Natural killer cell (primary cell): ENCODE data around the gene LYRM9. TPM values are rescaled to one million over a fixed set of nuclear protein-coding genes. Genes with fewer than 3 reads are reported as not detected.

ENCODE experiments used
- ATAC-seq, 3 donors: fragments of 150-1000 bp in 2 of 3; fragments of 200-7000 bp in 1 of 3; cut with Tn5 transposase; 1 replicate in 1 of 3; 2 replicates in 2 of 3; pipeline ENCODE4 v1.10.0; 2021; ENCODE audit warnings: mild to moderate bottlenecking in 2 of 3, moderate library complexity in 2 of 3
- DNase-seq, 2 donors: peaks; one replicate each; pipeline versions ENCODE4 v3.0.0 to v3.0.0-alpha.2; 2013 to 2021; ENCODE audit warnings: mixed read lengths in 1 of 2
- H3K27ac ChIP-seq: one replicate; pipeline ENCODE4 v1.5.1; 2013; ENCODE audit warnings: mild to moderate bottlenecking, low read length
- H3K27me3 ChIP-seq: one replicate; pipeline ENCODE4 v1.6.1; 2013; ENCODE audit warnings: low read length; ENCODE audit not compliant: control insufficient read depth, insufficient read depth
- H3K36me3 ChIP-seq: one replicate; pipeline ENCODE4 v1.6.1; 2013; ENCODE audit warnings: low read length; ENCODE audit not compliant: control insufficient read depth, insufficient read depth
- H3K4me1 ChIP-seq: one replicate; pipeline ENCODE4 v1.6.1; 2013; ENCODE audit warnings: low read length; ENCODE audit not compliant: control insufficient read depth, insufficient read depth
- H3K4me3 ChIP-seq: one replicate; pipeline ENCODE4 v1.5.1; 2013; ENCODE audit warnings: low read length
- H3K9me3 ChIP-seq: one replicate; pipeline ENCODE4 v1.6.1; 2013; ENCODE audit warnings: low read length; ENCODE audit not compliant: control insufficient read depth, insufficient read depth
- H3K27ac Mint-ChIP-seq, 2 donors: one replicate each; pipeline ENCODE4 v1.8.0; 2022; ENCODE audit warnings: mild to moderate bottlenecking in 2 of 2, mixed read lengths in 2 of 2, moderate library complexity in 1 of 2
- H3K27me3 Mint-ChIP-seq, 2 donors: one replicate each; pipeline ENCODE4 v1.8.0; 2022; ENCODE audit warnings: low read depth in 2 of 2, mixed read lengths in 2 of 2
- H3K36me3 Mint-ChIP-seq: one replicate; pipeline ENCODE4 v1.8.0; 2022; ENCODE audit warnings: mixed read lengths
- H3K4me1 Mint-ChIP-seq, 2 donors: one replicate each; pipeline ENCODE4 v1.8.0; 2022; ENCODE audit warnings: mixed read lengths in 2 of 2
- H3K4me3 Mint-ChIP-seq: one replicate; pipeline ENCODE4 v1.8.0; 2022; ENCODE audit warnings: mild to moderate bottlenecking, moderate library complexity, mixed read lengths
- H3K9me3 Mint-ChIP-seq, 2 donors: one replicate each; pipeline ENCODE4 v1.8.0; 2022; ENCODE audit warnings: mixed read lengths in 2 of 2
- WGBS: methylation state at CpG from one replicate; pipeline ENCODE4 v1.1.7; 2013; ENCODE audit warnings: missing lambda C conversion rate; ENCODE audit not compliant: insufficient coverage; 5-methylcytosine and 5-hydroxymethylcytosine counted together
- intact Hi-C: fragments of 100-400 bp; cut with micrococcal nuclease; formaldehyde crosslinking; loops from one replicate; pipeline ENCODE4 v1.14.2; 2022
- total RNA-seq, 4 donors: library from RNA; stranded (reverse); fragments of 120-200 nt in 1 of 4; gene quantifications; one replicate each; pipeline versions ENCODE4 v1.2.3 to v1.2.4, GENCODE V29; 2013 to 2022
- TF ChIP-seq, protein P1 (sequence below): fragments of 200-600 bp; IDR thresholded peaks from one replicate; pipeline ENCODE4 v1.8.0; 2022; ENCODE audit warnings: antibody characterized with exemption

The LYRM9 gene
- total RNA-seq, 3 donors from 2014 or later (not counting 1 experiment from before 2014, with no cell fraction given): 7.8 to 13.0 (median 9.3) TPM

DNA sequence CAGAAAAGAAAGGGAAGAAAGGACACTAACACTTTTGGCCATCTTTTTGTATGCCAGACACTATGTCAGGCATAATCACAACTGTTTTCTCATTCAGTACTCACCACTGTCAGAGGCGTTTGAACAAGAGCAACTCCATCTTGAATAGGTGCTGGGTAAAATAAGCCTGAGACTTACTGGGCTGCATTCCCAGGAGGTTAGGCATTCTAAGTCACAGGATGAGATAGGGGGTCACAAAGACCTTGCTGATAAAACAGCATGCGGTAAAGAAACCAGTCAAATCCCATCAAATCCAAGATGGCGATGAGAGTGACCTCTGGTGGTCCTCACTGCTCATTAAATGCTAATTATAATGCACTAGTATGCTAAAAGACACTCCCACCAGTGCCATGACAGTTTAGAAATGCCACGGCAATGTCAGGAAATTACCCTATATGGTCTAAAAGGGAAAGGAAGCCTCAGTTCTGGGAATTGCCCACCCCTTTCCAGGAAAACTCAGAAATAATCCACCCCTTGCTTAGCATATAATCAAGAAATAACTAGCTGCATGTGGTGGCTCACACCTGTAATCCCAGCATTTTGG, 14.9 kb upstream of the LYRM9 start:
- DNase-seq: no peak
- no peak for ATAC-seq
- Mint-ChIP-seq H3K4me1 (no peaks in the 10 kb centered on the region), H3K27me3 (peaks cover 15 to 23% of the 10 kb centered on the region in 2 donors), H3K9me3 (peaks cover 0 to 2% of the 10 kb centered on the region in 2 donors), H3K27ac (no peak overlapping the region), H3K36me3 (no peaks in the 10 kb centered on the region), H3K4me3 (no peak overlapping the region)
- no peak overlapping the region for H3K27ac ChIP-seq
- H3K36me3 ChIP-seq: no peaks in the 10 kb centered on the region
- no peaks in the 10 kb centered on the region for H3K9me3 ChIP-seq
- 84% methylated on average over 4 of the region's 4 CpGs for WGBS
- TF ChIP-seq, protein P1, sequence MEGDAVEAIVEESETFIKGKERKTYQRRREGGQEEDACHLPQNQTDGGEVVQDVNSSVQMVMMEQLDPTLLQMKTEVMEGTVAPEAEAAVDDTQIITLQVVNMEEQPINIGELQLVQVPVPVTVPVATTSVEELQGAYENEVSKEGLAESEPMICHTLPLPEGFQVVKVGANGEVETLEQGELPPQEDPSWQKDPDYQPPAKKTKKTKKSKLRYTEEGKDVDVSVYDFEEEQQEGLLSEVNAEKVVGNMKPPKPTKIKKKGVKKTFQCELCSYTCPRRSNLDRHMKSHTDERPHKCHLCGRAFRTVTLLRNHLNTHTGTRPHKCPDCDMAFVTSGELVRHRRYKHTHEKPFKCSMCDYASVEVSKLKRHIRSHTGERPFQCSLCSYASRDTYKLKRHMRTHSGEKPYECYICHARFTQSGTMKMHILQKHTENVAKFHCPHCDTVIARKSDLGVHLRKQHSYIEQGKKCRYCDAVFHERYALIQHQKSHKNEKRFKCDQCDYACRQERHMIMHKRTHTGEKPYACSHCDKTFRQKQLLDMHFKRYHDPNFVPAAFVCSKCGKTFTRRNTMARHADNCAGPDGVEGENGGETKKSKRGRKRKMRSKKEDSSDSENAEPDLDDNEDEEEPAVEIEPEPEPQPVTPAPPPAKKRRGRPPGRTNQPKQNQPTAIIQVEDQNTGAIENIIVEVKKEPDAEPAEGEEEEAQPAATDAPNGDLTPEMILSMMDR: no peak
- intact Hi-C loops: no loop called here
- H3K4me1 ChIP-seq: no peaks in the 10 kb centered on the region
- H3K27me3 ChIP-seq: no peaks in the 10 kb centered on the region
- H3K4me3 ChIP-seq: no peak overlapping the region

DNA sequence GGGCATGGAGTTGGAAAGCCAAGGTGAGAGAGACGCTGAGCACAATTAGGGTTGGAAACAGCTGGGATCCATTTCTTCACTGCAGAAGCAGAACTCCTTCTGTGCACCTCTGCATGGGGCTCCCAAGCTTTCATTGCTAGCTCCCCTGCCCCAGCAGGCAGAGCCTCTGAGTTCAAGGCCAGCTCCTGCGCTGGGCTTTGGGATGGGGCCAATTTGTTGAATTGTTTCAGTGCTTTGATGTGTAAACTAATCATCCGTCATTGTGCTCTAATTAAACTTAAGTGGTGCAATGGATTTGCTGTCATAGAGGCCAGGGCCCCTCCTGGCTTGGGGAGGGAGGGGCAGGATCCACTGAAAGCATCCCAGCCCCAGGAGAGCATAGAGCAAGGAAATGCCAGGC, 13.5 kb upstream of the LYRM9 start:
- no peaks in the 10 kb centered on the region for H3K9me3 ChIP-seq
- H3K4me1 Mint-ChIP-seq: no peaks in the 10 kb centered on the region
- intact Hi-C loops: no loop called here
- ATAC-seq (no peak), DNase-seq (no peak)
- TF ChIP-seq, protein P1: no peak
- peaks cover 12 to 23% of the 10 kb centered on the region in 2 donors for H3K27me3 Mint-ChIP-seq
- peaks cover 3% of the 10 kb centered on the region for H3K27me3 ChIP-seq
- no peaks in the 10 kb centered on the region for H3K36me3 Mint-ChIP-seq
- H3K9me3 Mint-ChIP-seq: no peaks in the 10 kb centered on the region
- H3K4me3 Mint-ChIP-seq: no peak overlapping the region
- H3K27ac Mint-ChIP-seq: no peak overlapping the region
- H3K36me3 ChIP-seq: no peaks in the 10 kb centered on the region
- no peak overlapping the region for H3K4me3 ChIP-seq
- H3K4me1 ChIP-seq: no peaks in the 10 kb centered on the region
- WGBS: 86% methylated on average over 3 of the region's 3 CpGs
- no peak overlapping the region for H3K27ac ChIP-seq

DNA sequence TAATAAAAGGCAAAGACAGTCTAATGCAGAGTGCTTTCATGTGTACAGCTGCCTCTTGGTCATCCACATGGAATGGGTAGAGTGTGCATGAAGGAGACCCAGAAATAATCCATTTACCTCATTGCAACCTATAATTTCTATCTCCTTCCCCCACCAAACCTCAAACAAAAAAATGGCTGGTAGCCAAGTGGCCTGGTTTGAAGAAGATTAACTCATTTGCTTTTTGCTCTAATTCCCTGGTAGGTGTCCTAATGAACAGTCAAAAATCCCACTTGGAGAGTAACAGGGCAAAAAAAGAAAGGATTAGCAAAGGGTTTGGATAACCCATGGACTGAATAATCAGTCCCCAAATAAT, 13.0 kb upstream of the LYRM9 start:
- H3K36me3 ChIP-seq: no peaks in the 10 kb centered on the region
- no peak overlapping the region for H3K27ac ChIP-seq
- ATAC-seq (no peak), DNase-seq (no peak)
- no peak overlapping the region for H3K4me3 Mint-ChIP-seq
- H3K27me3 Mint-ChIP-seq: peaks cover 12 to 23% of the 10 kb centered on the region in 2 donors
- no peak overlapping the region for H3K4me3 ChIP-seq
- H3K4me1 ChIP-seq: no peaks in the 10 kb centered on the region
- no peak overlapping the region for H3K27ac Mint-ChIP-seq
- intact Hi-C loops: no loop called here
- no peaks in the 10 kb centered on the region for H3K9me3 ChIP-seq
- no peaks in the 10 kb centered on the region for H3K36me3 Mint-ChIP-seq
- H3K4me1 Mint-ChIP-seq: no peaks in the 10 kb centered on the region
- H3K9me3 Mint-ChIP-seq: no peaks in the 10 kb centered on the region
- H3K27me3 ChIP-seq: peaks cover 3% of the 10 kb centered on the region
- TF ChIP-seq, protein P1: no peak
